Fibroblast of the aortic adventitia (primary cell): ENCODE results near the gene ZBTB20. TPM values are rescaled to one million over a fixed set of nuclear protein-coding genes. Genes with fewer than 3 reads are reported as not detected.

Source experiments
- DNase-seq: peaks from one replicate; pipeline ENCODE4 v3.0.0-alpha.2; 2010; ENCODE audit warnings: low read depth
- H3K4me3 ChIP-seq: 2 replicates; pipeline ENCODE4 v1.5.1; 2011; ENCODE audit warnings: low read depth, mild to moderate bottlenecking, control low read depth, low read length, moderate library complexity
- CTCF ChIP-seq: IDR thresholded peaks from 2 replicates; pipeline ENCODE4 v1.5.1; 2011; ENCODE audit warnings: mild to moderate bottlenecking, low read length, control low read depth, inconsistent platforms; ENCODE audit not compliant: insufficient read depth
- total RNA-seq: library from RNA; depleted of rRNA; stranded (reverse); fragments of >200 nt; gene quantifications from 2 replicates; pipeline ENCODE4 v1.2.3, GENCODE V29; 2012; ENCODE audit warnings: low replicate concordance

The ZBTB20 gene
- total RNA-seq, 1 donor = 47.2 TPM

GRCh38 chr3:114314282-114314681, 832.8 kb downstream of the ZBTB20 start:
- no peak for DNase-seq
- no peak for TF ChIP-seq CTCF

GRCh38 chr3:114313426-114313825, 833.7 kb downstream of the ZBTB20 start:
- no peak for TF ChIP-seq CTCF
- no peak for DNase-seq
- H3K4me3 ChIP-seq = no peak overlapping the region

More at GRCh38 chr3:114314282-114314681, 832.8 kb downstream of the ZBTB20 start:
- H3K4me3 ChIP-seq = no peak overlapping the region

- no peak overlapping the region for H3K4me3 ChIP-seq
- TF ChIP-seq CTCF = no peak
- DNase-seq = no peak
Observed at GRCh38 chr3:114310695-114311094, 836.4 kb downstream of the ZBTB20 start.

GRCh38 chr3:114308830-114309229, 838.3 kb downstream of the ZBTB20 start:
- DNase-seq = no peak
- H3K4me3 ChIP-seq = no peak overlapping the region
- TF ChIP-seq CTCF = no peak

GRCh38 chr3:114308377-114308776, 838.7 kb downstream of the ZBTB20 start:
- TF ChIP-seq CTCF = no peak
- no peak overlapping the region for H3K4me3 ChIP-seq

GRCh38 chr3:114307832-114308231, 839.3 kb downstream of the ZBTB20 start:
- no peak for DNase-seq
- H3K4me3 ChIP-seq = no peak overlapping the region
- no peak for TF ChIP-seq CTCF

More at GRCh38 chr3:114308377-114308776, 838.7 kb downstream of the ZBTB20 start:
- DNase-seq = no peak

GRCh38 chr3:114307222-114307830, 839.8 kb downstream of the ZBTB20 start:
- DNase-seq = no peak
- TF ChIP-seq CTCF = no peak
- no peak overlapping the region for H3K4me3 ChIP-seq
